Effector memory CD4-positive, alpha-beta T cell (primary cell): Measurements from ENCODE around the gene STX11.

Source experiments
- DNase-seq, 3 donors: peaks; one replicate each; pipeline ENCODE4 v3.0.0-alpha.2; 2020
- H3K27ac ChIP-seq: 2 replicates; pipeline ENCODE4 v1.7.0; 2013; ENCODE audit warnings: mild to moderate bottlenecking, low read length, moderate library complexity; ENCODE audit not compliant: insufficient read depth, poor library complexity, severe bottlenecking
- H3K27me3 ChIP-seq: replicated peaks from 2 replicates; pipeline ENCODE4 v1.7.0; 2013; ENCODE audit warnings: mild to moderate bottlenecking, low read length; ENCODE audit not compliant: insufficient read depth, control insufficient read depth, poor library complexity, severe bottlenecking
- H3K36me3 ChIP-seq: 2 replicates; pipeline ENCODE4 v1.7.0; 2013; ENCODE audit warnings: mild to moderate bottlenecking, low read length, moderate library complexity; ENCODE audit not compliant: control insufficient read depth, insufficient read depth
- H3K4me1 ChIP-seq: 2 replicates; pipeline ENCODE4 v1.7.0; 2013; ENCODE audit warnings: low read length, mild to moderate bottlenecking; ENCODE audit not compliant: control insufficient read depth, insufficient read depth, poor library complexity, severe bottlenecking
- H3K4me3 ChIP-seq: 2 replicates; pipeline ENCODE4 v1.7.0; 2013; ENCODE audit warnings: low read length, low read depth, mild to moderate bottlenecking; ENCODE audit not compliant: insufficient read depth, poor library complexity, severe bottlenecking
- H3K9me3 ChIP-seq: 2 replicates; pipeline ENCODE4 v1.7.0; 2013; ENCODE audit warnings: mild to moderate bottlenecking, low read length, moderate library complexity; ENCODE audit not compliant: control insufficient read depth

The STX11 gene

DNA sequence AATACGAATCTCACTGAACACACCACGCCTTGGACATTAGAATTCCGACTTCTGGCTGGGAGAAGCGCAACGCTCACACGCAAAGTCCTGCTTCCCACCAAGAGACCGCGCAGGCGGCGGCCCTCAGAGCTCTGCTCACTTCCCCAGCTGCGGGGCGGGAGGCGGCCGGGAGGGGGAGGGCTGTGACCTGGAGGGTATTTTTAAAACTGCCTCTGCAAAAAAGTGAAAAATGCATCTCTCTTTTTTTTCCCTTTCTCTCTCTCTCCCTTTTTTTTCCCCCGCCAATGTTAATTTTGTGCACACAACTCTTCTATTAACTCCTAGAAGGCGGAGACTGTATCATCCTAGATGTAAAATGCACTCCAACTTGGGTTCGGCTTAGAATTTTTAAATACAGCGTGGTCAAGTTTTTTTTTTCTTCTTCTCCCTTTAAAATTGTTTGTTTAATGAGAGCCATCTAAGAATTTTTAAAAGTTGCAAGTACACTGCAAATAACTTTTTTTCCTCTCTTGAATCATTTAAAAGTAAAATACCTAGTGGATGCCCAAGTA is 66.4 kb downstream of the STX11 start:
- DNase-seq = no peak
- Histone ChIP-seq H3K4me3 (peak overlapping the region; percentile 89), H3K36me3 (no peaks in the 10 kb centered on the region), H3K27ac (peak overlapping the region; percentile 86), H3K4me1 (peaks cover 10% of the 10 kb centered on the region), H3K27me3 (no peaks in the 10 kb centered on the region), H3K9me3 (no peaks in the 10 kb centered on the region)

- H3K9me3 ChIP-seq = no peaks in the 10 kb centered on the region
- DNase-seq = no peak
- H3K4me1 ChIP-seq = peaks cover 10% of the 10 kb centered on the region
- no peaks in the 10 kb centered on the region for H3K27me3 ChIP-seq
- H3K36me3 ChIP-seq = no peaks in the 10 kb centered on the region
- H3K4me3 ChIP-seq = no peak overlapping the region
- no peak overlapping the region for H3K27ac ChIP-seq
Measured at GRCh38 chr6:144217264-144217663, 66.9 kb downstream of the STX11 start.

GRCh38 chr6:144217797-144218196 is 67.5 kb downstream of the STX11 start:
- H3K4me3 ChIP-seq = no peak overlapping the region
- H3K9me3 ChIP-seq = no peaks in the 10 kb centered on the region
- no peak for DNase-seq
- no peaks in the 10 kb centered on the region for H3K27me3 ChIP-seq
- no peaks in the 10 kb centered on the region for H3K36me3 ChIP-seq
- H3K27ac ChIP-seq = no peak overlapping the region
- peaks cover 10% of the 10 kb centered on the region for H3K4me1 ChIP-seq

GRCh38 chr6:144219056-144219685 is 68.9 kb downstream of the STX11 start:
- Histone ChIP-seq H3K4me1 (peaks cover 10% of the 10 kb centered on the region), H3K27ac (no peak overlapping the region), H3K36me3 (no peaks in the 10 kb centered on the region), H3K27me3 (no peaks in the 10 kb centered on the region), H3K9me3 (no peaks in the 10 kb centered on the region), H3K4me3 (no peak overlapping the region)
- no peak for DNase-seq

GRCh38 chr6:144220031-144220790 is 69.9 kb downstream of the STX11 start:
- no peak for DNase-seq
- Histone ChIP-seq H3K27ac (no peak overlapping the region), H3K4me3 (no peak overlapping the region), H3K36me3 (no peaks in the 10 kb centered on the region), H3K27me3 (no peaks in the 10 kb centered on the region), H3K9me3 (no peaks in the 10 kb centered on the region), H3K4me1 (peaks cover 7% of the 10 kb centered on the region)

- no peaks in the 10 kb centered on the region for H3K4me1 ChIP-seq
- DNase-seq = no peak
- no peaks in the 10 kb centered on the region for H3K27me3 ChIP-seq
- no peaks in the 10 kb centered on the region for H3K36me3 ChIP-seq
- no peak overlapping the region for H3K4me3 ChIP-seq
- no peak overlapping the region for H3K27ac ChIP-seq
- no peaks in the 10 kb centered on the region for H3K9me3 ChIP-seq
Measured at GRCh38 chr6:144223686-144224085, 73.4 kb downstream of the STX11 start.

DNA sequence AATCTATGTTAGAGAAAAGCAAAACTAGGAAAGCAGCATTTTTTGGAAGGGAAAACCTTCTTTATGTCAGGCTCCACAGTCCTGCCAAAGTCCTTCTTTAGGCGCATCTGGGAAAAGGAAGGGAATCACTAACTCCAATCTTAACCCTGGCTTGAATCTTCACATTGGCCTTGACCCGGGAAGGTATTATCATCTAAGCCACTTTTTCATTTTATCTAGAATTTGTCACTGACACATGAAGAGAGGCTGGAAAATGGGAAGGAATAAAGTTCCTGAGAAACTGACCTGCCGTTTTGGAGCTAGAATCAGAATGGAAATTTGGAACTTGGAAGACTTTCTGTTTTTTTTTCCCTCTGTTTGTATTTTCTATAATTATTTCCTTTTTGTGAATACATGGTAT is 81.4 kb downstream of the STX11 start:
- Histone ChIP-seq H3K4me1 (no peaks in the 10 kb centered on the region), H3K36me3 (no peaks in the 10 kb centered on the region), H3K27ac (no peak overlapping the region), H3K27me3 (no peaks in the 10 kb centered on the region), H3K4me3 (no peak overlapping the region), H3K9me3 (no peaks in the 10 kb centered on the region)
- DNase-seq = no peak

GRCh38 chr6:144232176-144232831 is 82.0 kb downstream of the STX11 start:
- no peak for DNase-seq
- Histone ChIP-seq H3K9me3 (no peaks in the 10 kb centered on the region), H3K27me3 (no peaks in the 10 kb centered on the region), H3K4me3 (no peak overlapping the region), H3K27ac (no peak overlapping the region), H3K4me1 (no peaks in the 10 kb centered on the region), H3K36me3 (no peaks in the 10 kb centered on the region)

DNA sequence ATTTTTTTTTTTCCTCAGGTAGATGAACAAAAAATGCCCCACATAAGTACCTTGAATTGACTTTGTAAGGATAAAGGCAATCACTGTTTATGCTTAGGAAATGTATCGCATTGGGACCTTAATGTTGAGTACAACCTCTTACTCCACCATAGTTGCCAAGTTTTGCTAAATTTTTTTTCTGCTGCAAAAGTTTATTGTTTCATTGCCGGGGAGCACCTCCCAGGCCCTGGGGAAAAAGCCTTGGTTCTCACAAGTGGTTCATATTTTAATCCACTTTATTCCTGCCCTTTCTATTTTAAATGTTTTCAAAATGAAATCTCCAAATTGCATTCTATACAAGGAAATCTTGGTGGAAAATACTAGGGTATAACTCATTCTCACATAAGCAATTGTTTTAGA is 82.5 kb downstream of the STX11 start:
- H3K27me3 ChIP-seq = no peaks in the 10 kb centered on the region
- no peak overlapping the region for H3K4me3 ChIP-seq
- DNase-seq = no peak
- H3K27ac ChIP-seq = no peak overlapping the region
- no peaks in the 10 kb centered on the region for H3K36me3 ChIP-seq
- H3K4me1 ChIP-seq = no peaks in the 10 kb centered on the region
- H3K9me3 ChIP-seq = no peaks in the 10 kb centered on the region

DNA sequence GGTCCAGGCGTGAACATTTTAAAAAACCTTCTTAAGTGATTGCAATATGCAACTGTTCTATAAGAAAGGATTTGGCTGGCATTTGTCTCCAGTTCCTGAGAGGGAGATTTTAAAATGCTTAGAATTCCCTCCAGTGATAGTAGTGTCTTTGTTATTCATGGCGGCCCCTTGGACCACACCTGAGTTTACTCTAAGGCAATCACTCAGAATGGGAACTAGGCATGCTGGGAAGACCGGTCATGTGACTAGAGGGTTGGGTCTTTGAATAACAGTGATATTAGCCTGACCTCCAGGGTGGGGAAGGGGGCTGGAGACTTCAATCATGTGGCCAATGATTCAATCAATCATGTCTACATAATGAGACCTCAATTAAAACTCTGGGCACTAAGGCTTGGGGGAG is 84.1 kb downstream of the STX11 start:
- Histone ChIP-seq H3K9me3 (no peaks in the 10 kb centered on the region), H3K27me3 (no peaks in the 10 kb centered on the region), H3K4me1 (no peaks in the 10 kb centered on the region), H3K4me3 (no peak overlapping the region), H3K27ac (no peak overlapping the region), H3K36me3 (no peaks in the 10 kb centered on the region)
- no peak for DNase-seq
